Measurements from ENCODE around the gene COL5A1.

COL5A1 gene

DNA sequence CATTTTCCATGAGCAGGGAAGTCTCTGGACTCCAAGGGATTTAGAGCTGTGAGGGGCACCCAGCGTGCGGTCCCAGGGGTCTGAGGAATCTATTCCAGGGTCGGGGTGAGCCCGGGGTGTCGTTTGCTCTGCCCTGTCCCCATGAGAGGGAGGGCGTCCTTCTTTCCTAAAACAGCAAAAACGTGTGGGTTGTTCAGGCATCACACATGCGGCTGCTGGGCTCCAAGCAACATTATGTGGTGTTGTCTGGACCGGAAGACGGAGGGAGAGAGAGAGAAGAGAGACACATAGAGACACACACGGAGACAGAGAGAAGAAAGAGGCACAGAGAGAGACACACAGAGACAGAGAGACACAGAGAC lies 42.7 kb upstream of the COL5A1 start:
- DNase-seq (ENCODE audit: low read depth, low spot score): no peak

DNA sequence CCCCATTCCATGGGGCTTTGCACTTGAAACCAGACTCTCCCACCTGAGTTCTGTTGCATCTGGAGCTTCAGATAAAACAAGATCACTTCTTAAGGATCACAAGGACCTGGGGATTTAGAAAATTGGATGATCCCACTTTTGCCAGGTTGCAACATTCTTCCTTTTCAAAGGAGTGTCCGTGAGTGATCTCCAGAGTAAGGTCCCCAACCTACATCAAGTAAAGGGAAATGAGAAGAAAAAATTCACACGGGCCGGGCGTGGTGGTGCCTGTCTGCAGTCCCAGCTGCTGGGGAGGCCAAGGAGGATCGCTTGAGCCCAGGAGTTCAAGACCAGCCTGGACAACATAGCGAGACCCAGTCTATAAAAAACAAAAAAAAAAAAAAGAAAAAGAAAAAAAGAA lies 41.2 kb upstream of the COL5A1 start:
- no peak overlapping the region for H3K4me3 ChIP-seq (ENCODE audit: low read length)
- no peaks in the 10 kb centered on the region for H3K4me1 ChIP-seq (ENCODE audit: control insufficient read depth, insufficient read depth, low read length)
- H3K27ac ChIP-seq (ENCODE audit: low read length): no peak overlapping the region
- no CpG with 5 or more reads among the region's 6 CpGs for WGBS (ENCODE audit: insufficient coverage, insufficient read length)
- H3K9me3 ChIP-seq (ENCODE audit: control insufficient read depth, insufficient read depth, low read length): no peaks in the 10 kb centered on the region
- no peak for DNase-seq (ENCODE audit: low read depth, low spot score)
- H3K36me3 ChIP-seq (ENCODE audit: control insufficient read depth, insufficient read depth, low read length): no peaks in the 10 kb centered on the region
- H3K27me3 ChIP-seq (ENCODE audit: control insufficient read depth, insufficient read depth, low read length): no peaks in the 10 kb centered on the region

More for the DNA sequence above, 42.7 kb upstream of the COL5A1 start:
- WGBS (ENCODE audit: insufficient coverage, insufficient read length): no CpG with 5 or more reads among the region's 11 CpGs
- Histone ChIP-seq H3K36me3 (ENCODE audit: control insufficient read depth, insufficient read depth, low read length) (no peaks in the 10 kb centered on the region), H3K4me3 (ENCODE audit: low read length) (no peak overlapping the region), H3K27ac (ENCODE audit: low read length) (no peak overlapping the region), H3K4me1 (ENCODE audit: control insufficient read depth, insufficient read depth, low read length) (no peaks in the 10 kb centered on the region; the same call in 1 of the 2 replicates), H3K27me3 (ENCODE audit: control insufficient read depth, insufficient read depth, low read length) (no peaks in the 10 kb centered on the region), H3K9me3 (ENCODE audit: control insufficient read depth, insufficient read depth, low read length) (no peaks in the 10 kb centered on the region)

DNA sequence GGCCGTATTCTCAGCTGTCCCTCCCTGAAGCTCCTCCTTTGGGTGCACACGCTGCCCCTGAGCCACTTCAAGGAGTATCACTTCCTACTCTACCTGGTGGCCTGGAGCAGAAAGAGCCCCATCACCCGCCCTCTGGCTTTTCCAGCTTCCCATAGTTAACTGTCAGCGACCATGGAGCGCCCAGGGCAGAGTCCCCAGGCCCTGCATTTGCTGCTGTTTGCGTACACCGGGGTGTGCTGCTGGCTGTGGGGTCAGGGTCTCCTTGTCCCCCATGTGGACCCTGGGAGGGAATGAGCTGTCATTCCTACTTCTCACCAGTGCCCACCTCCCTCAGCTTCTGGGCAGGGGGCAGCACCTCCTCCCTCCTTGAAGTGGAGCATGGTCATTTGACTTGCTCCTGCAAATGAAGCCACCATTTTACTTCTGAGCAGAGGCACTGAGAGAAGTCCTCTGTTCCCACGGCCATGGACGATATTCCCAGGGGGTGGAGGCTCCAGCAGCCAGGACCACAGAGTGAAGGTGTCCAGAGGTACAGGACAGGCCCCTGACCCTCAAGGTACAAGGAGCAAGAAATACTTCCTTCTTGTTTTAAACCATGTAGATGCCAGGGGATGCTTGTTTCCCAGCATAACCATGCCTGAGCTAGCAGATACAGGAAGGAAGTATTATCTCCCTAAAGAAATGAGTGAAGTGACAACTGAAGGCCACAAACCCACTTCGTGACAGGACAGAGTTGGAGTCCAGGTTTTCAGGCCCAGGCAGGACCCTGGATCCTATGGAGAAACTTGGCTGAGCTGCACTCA lies 40.6 kb upstream of the COL5A1 start:
- Histone ChIP-seq H3K27ac (ENCODE audit: low read length) (no peak overlapping the region), H3K9me3 (ENCODE audit: control insufficient read depth, insufficient read depth, low read length) (no peaks in the 10 kb centered on the region), H3K27me3 (ENCODE audit: control insufficient read depth, insufficient read depth, low read length) (no peaks in the 10 kb centered on the region), H3K4me3 (ENCODE audit: low read length) (no peak overlapping the region), H3K36me3 (ENCODE audit: control insufficient read depth, insufficient read depth, low read length) (no peaks in the 10 kb centered on the region), H3K4me1 (ENCODE audit: control insufficient read depth, insufficient read depth, low read length) (no peaks in the 10 kb centered on the region)
- no peak for DNase-seq (ENCODE audit: low read depth, low spot score)
- no CpG with 5 or more reads among the region's 10 CpGs for WGBS (ENCODE audit: insufficient coverage, insufficient read length)

DNA sequence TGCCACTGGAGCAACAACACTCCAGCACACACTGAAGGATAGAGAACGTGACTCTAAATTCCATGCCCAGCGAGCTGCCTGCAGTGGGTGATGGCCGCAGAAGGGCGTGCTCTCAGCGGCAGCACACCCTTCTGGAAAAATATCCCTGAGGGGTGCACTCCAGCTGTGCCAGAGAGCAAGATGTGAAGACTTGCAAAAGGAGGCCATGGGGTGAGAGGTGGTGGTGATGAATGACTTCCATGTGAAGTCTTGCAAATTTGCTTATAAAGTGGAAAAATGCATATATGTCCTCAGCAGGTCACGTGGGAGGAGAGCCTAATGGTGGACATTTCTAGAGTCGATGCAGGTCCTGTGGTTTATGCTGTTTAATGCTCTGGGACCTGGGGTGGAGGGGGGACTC lies 39.8 kb upstream of the COL5A1 start:
- H3K9me3 ChIP-seq (ENCODE audit: control insufficient read depth, insufficient read depth, low read length): no peaks in the 10 kb centered on the region
- H3K27ac ChIP-seq (ENCODE audit: low read length): no peak overlapping the region
- WGBS (ENCODE audit: insufficient coverage, insufficient read length): no CpG with 5 or more reads among the region's 7 CpGs
- no peak for DNase-seq (ENCODE audit: low read depth, low spot score)
- H3K36me3 ChIP-seq (ENCODE audit: control insufficient read depth, insufficient read depth, low read length): no peaks in the 10 kb centered on the region
- H3K27me3 ChIP-seq (ENCODE audit: control insufficient read depth, insufficient read depth, low read length): no peaks in the 10 kb centered on the region
- no peaks in the 10 kb centered on the region for H3K4me1 ChIP-seq (ENCODE audit: control insufficient read depth, insufficient read depth, low read length)
- no peak overlapping the region for H3K4me3 ChIP-seq (ENCODE audit: low read length)

DNA sequence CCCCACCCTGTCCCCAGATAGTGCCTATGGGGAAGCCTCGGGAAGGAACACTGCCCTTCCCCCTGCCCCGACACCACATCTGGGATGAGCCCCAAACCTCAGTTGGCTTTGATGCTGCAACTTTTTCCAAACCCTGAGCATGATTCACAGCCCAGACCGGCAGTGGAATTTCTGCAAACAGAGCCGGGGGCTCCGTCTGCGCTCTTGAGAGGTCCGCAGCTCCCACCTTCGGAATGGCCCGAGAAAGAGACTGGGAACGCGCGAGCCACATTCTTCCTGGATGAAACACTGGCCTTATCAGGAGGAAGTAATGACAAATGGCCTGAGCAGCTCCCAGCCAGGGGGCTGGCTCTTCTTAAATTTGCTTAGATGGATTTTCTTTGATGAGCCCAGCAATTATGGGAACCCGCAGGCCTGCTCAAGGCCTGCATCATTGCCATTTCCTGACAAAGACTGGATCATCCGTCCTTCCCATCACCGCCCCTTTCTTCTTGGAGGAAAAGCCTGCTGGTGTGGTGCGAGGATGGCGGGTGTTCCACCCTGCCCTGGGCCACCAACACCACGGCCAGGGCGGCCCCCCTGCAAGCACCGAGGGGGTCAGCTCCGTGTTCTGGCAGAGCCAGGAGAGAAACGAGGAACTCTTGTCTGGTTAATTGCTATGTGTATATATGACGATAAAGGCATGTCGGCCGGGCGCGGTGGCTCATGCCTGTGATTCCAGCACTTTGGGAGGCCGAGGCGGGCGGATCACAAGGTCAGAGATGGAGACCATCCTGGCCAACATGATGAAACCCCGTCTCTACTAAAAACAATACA lies 38.8 kb upstream of the COL5A1 start:
- Histone ChIP-seq H3K36me3 (ENCODE audit: control insufficient read depth, insufficient read depth, low read length) (no peaks in the 10 kb centered on the region), H3K27ac (ENCODE audit: low read length) (no peak overlapping the region), H3K27me3 (ENCODE audit: control insufficient read depth, insufficient read depth, low read length) (no peaks in the 10 kb centered on the region), H3K4me1 (ENCODE audit: control insufficient read depth, insufficient read depth, low read length) (no peaks in the 10 kb centered on the region), H3K9me3 (ENCODE audit: control insufficient read depth, insufficient read depth, low read length) (no peaks in the 10 kb centered on the region), H3K4me3 (ENCODE audit: low read length) (no peak overlapping the region)
- DNase-seq (ENCODE audit: low read depth, low spot score): no peak
- WGBS (ENCODE audit: insufficient coverage, insufficient read length): no CpG with 5 or more reads among the region's 31 CpGs

DNA sequence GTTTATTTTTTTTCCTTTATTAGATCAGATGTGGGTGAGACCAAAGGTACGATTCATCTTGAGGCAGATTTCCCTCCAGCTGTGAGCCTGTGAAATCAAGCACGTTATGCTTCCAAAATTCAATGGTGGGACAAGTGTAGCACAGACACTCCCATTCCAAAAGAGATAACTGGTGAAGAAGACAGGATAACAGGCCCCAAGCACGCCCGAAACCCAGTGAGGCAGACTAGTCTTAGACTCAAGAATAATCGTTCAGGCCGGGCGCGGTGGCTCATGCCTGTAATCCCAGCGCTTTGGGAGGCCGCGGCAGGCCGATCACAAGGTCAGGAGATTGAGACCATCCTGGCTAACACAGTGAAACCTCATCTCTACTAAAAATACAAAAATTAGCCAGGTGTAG lies 36.8 kb upstream of the COL5A1 start:
- no peaks in the 10 kb centered on the region for H3K4me1 ChIP-seq (ENCODE audit: control insufficient read depth, insufficient read depth, low read length)
- no peak for DNase-seq (ENCODE audit: low read depth, low spot score)
- no CpG with 5 or more reads among the region's 12 CpGs for WGBS (ENCODE audit: insufficient coverage, insufficient read length)
- H3K27me3 ChIP-seq (ENCODE audit: control insufficient read depth, insufficient read depth, low read length): no peaks in the 10 kb centered on the region
- H3K9me3 ChIP-seq (ENCODE audit: control insufficient read depth, insufficient read depth, low read length): no peaks in the 10 kb centered on the region
- no peak overlapping the region for H3K4me3 ChIP-seq (ENCODE audit: low read length)
- no peaks in the 10 kb centered on the region for H3K36me3 ChIP-seq (ENCODE audit: control insufficient read depth, insufficient read depth, low read length)
- H3K27ac ChIP-seq (ENCODE audit: low read length): no peak overlapping the region

DNA sequence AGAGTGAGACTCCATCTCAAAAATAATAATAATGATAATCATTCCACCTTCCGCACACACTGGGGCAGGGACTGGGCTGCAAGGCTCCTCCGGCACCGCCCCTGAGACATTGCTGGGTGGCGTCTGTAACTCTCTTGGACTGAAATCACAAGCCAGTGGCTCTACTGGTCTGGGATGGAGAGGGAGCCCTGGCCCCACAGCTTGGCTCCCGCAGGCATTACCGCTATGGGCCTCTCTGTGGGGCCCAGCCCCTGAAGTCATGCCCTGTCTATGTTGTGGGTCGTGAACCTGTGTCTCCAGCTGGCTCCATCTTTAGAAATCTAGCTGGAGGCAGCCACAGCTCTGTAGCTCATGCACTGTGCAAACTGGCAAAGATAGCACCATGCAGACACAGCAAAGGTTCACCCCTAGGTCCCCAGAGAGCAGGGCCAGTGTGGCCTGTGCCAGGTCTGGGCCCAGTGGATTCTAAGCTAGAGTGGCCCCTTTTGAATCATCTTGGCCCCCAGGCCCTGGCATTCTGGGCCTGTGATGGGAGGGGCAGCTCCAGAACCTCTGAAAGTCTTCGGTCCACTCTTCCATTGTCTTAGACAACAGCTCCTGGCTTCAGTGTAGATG lies 36.1 kb upstream of the COL5A1 start:
- no peaks in the 10 kb centered on the region for H3K9me3 ChIP-seq (ENCODE audit: control insufficient read depth, insufficient read depth, low read length)
- H3K4me3 ChIP-seq (ENCODE audit: low read length): no peak overlapping the region
- no peak for DNase-seq (ENCODE audit: low read depth, low spot score)
- H3K27ac ChIP-seq (ENCODE audit: low read length): no peak overlapping the region
- WGBS (ENCODE audit: insufficient coverage, insufficient read length): no CpG with 5 or more reads among the region's 8 CpGs
- no peaks in the 10 kb centered on the region for H3K27me3 ChIP-seq (ENCODE audit: control insufficient read depth, insufficient read depth, low read length)
- no peaks in the 10 kb centered on the region for H3K36me3 ChIP-seq (ENCODE audit: control insufficient read depth, insufficient read depth, low read length)
- H3K4me1 ChIP-seq (ENCODE audit: control insufficient read depth, insufficient read depth, low read length): no peaks in the 10 kb centered on the region

DNA sequence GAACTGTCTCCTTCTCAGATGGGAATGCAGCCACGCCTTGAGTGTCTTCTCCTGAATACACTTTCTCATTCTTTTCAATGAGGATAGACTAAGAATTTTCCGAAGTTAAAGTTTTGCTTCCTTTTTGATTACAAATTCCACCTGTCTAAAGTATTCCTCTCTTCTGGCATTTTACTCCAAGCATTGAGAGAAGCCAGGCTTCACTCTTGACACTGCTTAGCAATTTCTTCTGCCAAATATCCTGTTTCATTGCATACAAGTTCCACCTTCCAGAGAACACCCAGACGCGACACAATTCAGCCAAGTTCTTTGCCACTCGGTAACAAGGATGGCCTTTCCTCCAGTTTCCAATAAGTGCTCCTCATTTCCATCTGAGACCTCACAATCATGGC lies 35.6 kb upstream of the COL5A1 start:
- no peak overlapping the region for H3K4me3 ChIP-seq (ENCODE audit: low read length)
- no peaks in the 10 kb centered on the region for H3K4me1 ChIP-seq (ENCODE audit: control insufficient read depth, insufficient read depth, low read length)
- H3K9me3 ChIP-seq (ENCODE audit: control insufficient read depth, insufficient read depth, low read length): no peaks in the 10 kb centered on the region
- no peaks in the 10 kb centered on the region for H3K36me3 ChIP-seq (ENCODE audit: control insufficient read depth, insufficient read depth, low read length)
- H3K27me3 ChIP-seq (ENCODE audit: control insufficient read depth, insufficient read depth, low read length): no peaks in the 10 kb centered on the region
- H3K27ac ChIP-seq (ENCODE audit: low read length): no peak overlapping the region
- DNase-seq (ENCODE audit: low read depth, low spot score): no peak
- WGBS (ENCODE audit: insufficient coverage, insufficient read length): no CpG with 5 or more reads among the region's 5 CpGs

DNA sequence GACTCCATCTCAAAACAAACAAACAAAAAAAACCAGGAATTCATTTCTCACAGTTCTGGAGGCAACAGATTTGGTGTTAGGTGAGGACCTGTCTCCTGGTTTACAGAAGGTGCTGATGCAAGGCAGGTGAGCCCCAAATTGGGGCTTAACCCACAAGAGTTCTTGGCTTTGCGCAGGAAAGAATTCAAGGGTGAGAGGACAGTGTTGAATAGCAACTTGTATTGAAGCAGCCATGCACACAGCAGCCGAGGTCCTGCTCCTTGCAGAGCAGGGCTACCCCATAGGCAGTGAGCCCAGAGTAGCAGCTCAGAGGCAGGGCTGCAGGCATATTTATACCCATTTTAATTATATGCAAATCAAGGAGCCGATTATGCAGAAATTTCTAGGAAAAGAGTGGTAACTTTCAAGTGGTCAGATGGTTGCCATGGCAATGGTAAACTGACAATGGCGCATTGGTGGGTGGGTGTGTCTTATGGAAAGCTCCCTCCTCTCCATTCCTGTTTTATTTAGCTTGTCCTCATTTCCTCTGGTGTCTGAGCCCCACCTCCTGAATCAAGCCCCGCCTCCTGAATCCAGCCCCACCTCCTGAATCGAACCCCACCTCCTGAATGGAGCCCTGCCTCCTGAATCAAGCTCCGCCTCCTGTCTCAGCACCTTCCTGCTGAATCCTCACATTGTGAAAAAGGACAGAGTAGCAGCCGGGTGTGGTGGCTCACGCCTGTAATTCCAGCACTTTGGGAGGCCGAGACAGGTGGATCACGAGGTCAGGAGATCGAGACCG lies 34.5 kb upstream of the COL5A1 start:
- Histone ChIP-seq H3K4me3 (ENCODE audit: low read length) (no peak overlapping the region), H3K36me3 (ENCODE audit: control insufficient read depth, insufficient read depth, low read length) (no peaks in the 10 kb centered on the region), H3K27ac (ENCODE audit: low read length) (no peak overlapping the region), H3K9me3 (ENCODE audit: control insufficient read depth, insufficient read depth, low read length) (no peaks in the 10 kb centered on the region), H3K27me3 (ENCODE audit: control insufficient read depth, insufficient read depth, low read length) (no peaks in the 10 kb centered on the region), H3K4me1 (ENCODE audit: control insufficient read depth, insufficient read depth, low read length) (no peaks in the 10 kb centered on the region)
- WGBS (ENCODE audit: insufficient coverage, insufficient read length): no CpG with 5 or more reads among the region's 13 CpGs
- no peak for DNase-seq (ENCODE audit: low read depth, low spot score)

DNA sequence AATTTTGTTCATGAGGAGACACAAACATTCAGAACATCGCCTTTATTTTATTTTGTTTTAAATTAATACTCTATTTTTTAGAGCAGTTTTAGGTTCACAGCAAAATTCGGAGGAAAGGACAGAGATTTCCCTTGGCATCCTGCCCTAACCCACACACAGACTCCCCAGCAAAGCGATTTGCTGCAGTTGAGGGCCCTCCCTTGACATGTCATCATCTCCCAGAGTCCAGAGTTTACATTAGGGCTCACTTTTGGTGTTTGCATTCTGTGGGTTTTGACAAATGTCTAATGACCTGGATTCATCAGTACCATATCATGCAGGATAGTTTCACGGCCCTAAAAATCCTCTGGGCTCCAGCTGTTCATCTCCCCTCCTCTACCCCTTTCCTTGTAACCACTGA lies 33.6 kb upstream of the COL5A1 start:
- Histone ChIP-seq H3K4me3 (ENCODE audit: low read length) (no peak overlapping the region), H3K4me1 (ENCODE audit: control insufficient read depth, insufficient read depth, low read length) (no peaks in the 10 kb centered on the region), H3K9me3 (ENCODE audit: control insufficient read depth, insufficient read depth, low read length) (no peaks in the 10 kb centered on the region), H3K27ac (ENCODE audit: low read length) (no peak overlapping the region), H3K36me3 (ENCODE audit: control insufficient read depth, insufficient read depth, low read length) (no peaks in the 10 kb centered on the region), H3K27me3 (ENCODE audit: control insufficient read depth, insufficient read depth, low read length) (no peaks in the 10 kb centered on the region)
- whole genome bisulfite sequencing (ENCODE audit: insufficient coverage, insufficient read length): no CpG with 5 or more reads among the region's 4 CpGs
- no peak for DNase-seq (ENCODE audit: low read depth, low spot score)

Data from iPS DF 6.9 (cell line).